KOPT-K1 (cell line): Measurements from ENCODE around the gene CAMK2A.
"Not testable (repeated sequence)": the region's sequence is repeated elsewhere in the genome, so short reads cannot be mapped to it uniquely, and the experiment has no call there.

Source experiments
- H3K27ac ChIP-seq: fragments of 200-600 bp; sonication (generic); 2 replicates; pipeline ENCODE4 v1.5.1; 2016; ENCODE audit warnings: antibody characterized with exemption, mild to moderate bottlenecking, low read depth, low read length; ENCODE audit not compliant: poor library complexity, severe bottlenecking
- H3K36me3 ChIP-seq: fragments of 200-600 bp; sonication (generic); 2 replicates; pipeline ENCODE4 v1.5.1; 2017; ENCODE audit warnings: antibody characterized with exemption, mild to moderate bottlenecking, low read length, moderate library complexity; ENCODE audit not compliant: insufficient read depth
- H3K9me3 ChIP-seq: fragments of 200-600 bp; sonication (generic); 2 replicates; pipeline ENCODE4 v1.5.1; 2017; ENCODE audit warnings: antibody characterized with exemption, low read length, mild to moderate bottlenecking; ENCODE audit not compliant: insufficient read depth, poor library complexity, severe bottlenecking

CAMK2A gene

GRCh38 chr5:150235500-150235854 is 54.1 kb downstream of the CAMK2A start:
- H3K9me3 ChIP-seq = no peaks in the 10 kb centered on the region
- H3K27ac ChIP-seq = no peak overlapping the region
- no peaks in the 10 kb centered on the region for H3K36me3 ChIP-seq

- no peak overlapping the region for H3K27ac ChIP-seq
- H3K9me3 ChIP-seq = no peaks in the 10 kb centered on the region
- no peaks in the 10 kb centered on the region for H3K36me3 ChIP-seq
Observed at GRCh38 chr5:150234576-150235499, 54.7 kb downstream of the CAMK2A start.

GRCh38 chr5:150233706-150234105 is 55.9 kb downstream of the CAMK2A start:
- H3K27ac ChIP-seq, H3K36me3 ChIP-seq, H3K9me3 ChIP-seq: not testable (repeated sequence)

- H3K36me3 ChIP-seq = no peaks in the 10 kb centered on the region
- no peak overlapping the region for H3K27ac ChIP-seq
- no peaks in the 10 kb centered on the region for H3K9me3 ChIP-seq
Observed at GRCh38 chr5:150230842-150231241, 58.7 kb downstream of the CAMK2A start.

GRCh38 chr5:150229571-150229970 is 60.0 kb downstream of the CAMK2A start:
- H3K36me3 ChIP-seq = no peaks in the 10 kb centered on the region
- H3K27ac ChIP-seq = no peak overlapping the region
- no peaks in the 10 kb centered on the region for H3K9me3 ChIP-seq

- Histone ChIP-seq H3K27ac (no peak overlapping the region), H3K36me3 (no peaks in the 10 kb centered on the region), H3K9me3 (no peaks in the 10 kb centered on the region)
Observed at GRCh38 chr5:150227606-150228273, 61.8 kb downstream of the CAMK2A start.

GRCh38 chr5:150227036-150227435 is 62.5 kb downstream of the CAMK2A start:
- no peak overlapping the region for H3K27ac ChIP-seq
- no peaks in the 10 kb centered on the region for H3K9me3 ChIP-seq

GRCh38 chr5:150224483-150225027 is 65.0 kb downstream of the CAMK2A start:
- Histone ChIP-seq H3K36me3 (no peaks in the 10 kb centered on the region), H3K27ac (no peak overlapping the region), H3K9me3 (no peaks in the 10 kb centered on the region)

More at GRCh38 chr5:150227036-150227435, 62.5 kb downstream of the CAMK2A start:
- no peaks in the 10 kb centered on the region for H3K36me3 ChIP-seq

GRCh38 chr5:150223474-150223873 is 66.1 kb downstream of the CAMK2A start:
- Histone ChIP-seq H3K27ac (no peak overlapping the region), H3K9me3 (no peaks in the 10 kb centered on the region), H3K36me3 (no peaks in the 10 kb centered on the region)

- Histone ChIP-seq H3K27ac (no peak overlapping the region), H3K9me3 (no peaks in the 10 kb centered on the region), H3K36me3 (no peaks in the 10 kb centered on the region)
Observed at GRCh38 chr5:150222906-150223305, 66.7 kb downstream of the CAMK2A start.

- H3K27ac ChIP-seq = no peak overlapping the region
- no peaks in the 10 kb centered on the region for H3K9me3 ChIP-seq
- H3K36me3 ChIP-seq = no peaks in the 10 kb centered on the region
Observed at GRCh38 chr5:150221471-150221870, 68.1 kb downstream of the CAMK2A start.

- no peaks in the 10 kb centered on the region for H3K36me3 ChIP-seq
- no peaks in the 10 kb centered on the region for H3K9me3 ChIP-seq
- H3K27ac ChIP-seq = no peak overlapping the region
Observed at GRCh38 chr5:150219861-150220260, 69.7 kb downstream of the CAMK2A start.

GRCh38 chr5:150219142-150219541 is 70.4 kb downstream of the CAMK2A start:
- H3K27ac ChIP-seq = no peak overlapping the region
- no peaks in the 10 kb centered on the region for H3K36me3 ChIP-seq
- H3K9me3 ChIP-seq = no peaks in the 10 kb centered on the region

GRCh38 chr5:150218693-150219035 is 70.9 kb downstream of the CAMK2A start:
- H3K36me3 ChIP-seq = no peaks in the 10 kb centered on the region
- no peaks in the 10 kb centered on the region for H3K9me3 ChIP-seq
- H3K27ac ChIP-seq = no peak overlapping the region

GRCh38 chr5:150217873-150218692 is 71.5 kb downstream of the CAMK2A start:
- Histone ChIP-seq H3K9me3 (no peaks in the 10 kb centered on the region), H3K27ac (no peak overlapping the region)

More at GRCh38 chr5:150217873-150218692, 71.5 kb downstream of the CAMK2A start:
- H3K36me3 ChIP-seq = no peaks in the 10 kb centered on the region
